Measurements from ENCODE around the gene PCDH1.
A peak's percentile ranks its signal among the peaks of the same experiment; 100 is the strongest.
"Not testable (repeated sequence)": the region's sequence is repeated elsewhere in the genome, so short reads cannot be mapped to it uniquely, and the experiment has no call there.

Gene PCDH1

GRCh38 chr5:141826674-141827073 lies 51.5 kb downstream of the PCDH1 start:
- no peak for DNase-seq

- DNase-seq = peak in 1 of 2 experiments; percentile 15
These were observed 52.2 kb downstream of the PCDH1 start for GRCh38 chr5:141825791-141826560.

GRCh38 chr5:141825241-141825671 lies 53.0 kb downstream of the PCDH1 start:
- no peak for DNase-seq

GRCh38 chr5:141824717-141825116 lies 53.5 kb downstream of the PCDH1 start:
- no peak for DNase-seq

- DNase-seq = no peak
These were observed 55.2 kb downstream of the PCDH1 start for GRCh38 chr5:141823056-141823455.

- no peak for DNase-seq
These were observed 56.1 kb downstream of the PCDH1 start for GRCh38 chr5:141822144-141822543.

- no peak for DNase-seq
These were observed 56.7 kb downstream of the PCDH1 start for GRCh38 chr5:141821430-141821925.

- not testable (repeated sequence) for DNase-seq
These were observed 57.5 kb downstream of the PCDH1 start for GRCh38 chr5:141820686-141821085.

- no peak for DNase-seq
These were observed 60.6 kb downstream of the PCDH1 start for GRCh38 chr5:141817631-141818030.

- DNase-seq = no peak
These were observed 61.4 kb downstream of the PCDH1 start for GRCh38 chr5:141816598-141817399.

GRCh38 chr5:141815796-141816180 lies 62.4 kb downstream of the PCDH1 start:
- DNase-seq = no peak

GRCh38 chr5:141815051-141815795 lies 63.0 kb downstream of the PCDH1 start:
- DNase-seq = no peak

- peak; percentile 55 to 59 for DNase-seq
These were observed 63.9 kb downstream of the PCDH1 start for GRCh38 chr5:141814064-141814964.

GRCh38 chr5:141812512-141812911 lies 65.7 kb downstream of the PCDH1 start:
- no peak for DNase-seq

GRCh38 chr5:141811287-141812155 lies 66.7 kb downstream of the PCDH1 start:
- DNase-seq = peak; percentile 17 to 23

- DNase-seq = no peak
These were observed 67.5 kb downstream of the PCDH1 start for GRCh38 chr5:141810702-141811101.

- DNase-seq = no peak
These were observed 68.7 kb downstream of the PCDH1 start for GRCh38 chr5:141809380-141810096.

GRCh38 chr5:141808857-141809256 lies 69.4 kb downstream of the PCDH1 start:
- no peak for DNase-seq

GRCh38 chr5:141807732-141808131 lies 70.5 kb downstream of the PCDH1 start:
- no peak for DNase-seq

GRCh38 chr5:141807329-141807728 lies 70.9 kb downstream of the PCDH1 start:
- DNase-seq = no peak
